ENCODE data around the gene RCE1. TPM values are rescaled to one million over a fixed set of nuclear protein-coding genes. Genes with fewer than 3 reads are reported as not detected.

RCE1 gene
- total RNA-seq, 2 experiments from 2014 or later: 23.1 to 27.3 TPM

- DNase-seq (no peak), ATAC-seq (no peak)
- Mint-ChIP-seq H3K27me3 (ENCODE audit: low read depth) (no peaks in the 10 kb centered on the region), H3K36me3 (ENCODE audit: low read depth) (peaks cover 24% of the 10 kb centered on the region), H3K4me1 (ENCODE audit: low read depth) (peaks cover 41% of the 10 kb centered on the region), H3K4me3 (no peak overlapping the region), H3K27ac (no peak overlapping the region), H3K9me3 (ENCODE audit: insufficient read depth) (no peaks in the 10 kb centered on the region)
- ChIA-PET POLR2A (interaction anchor here (1.4 to 5.4 kb wide), 2 partner anchors 8 to 34 kb away, joined by 3 to 92 read pairs; no protein-coding TSS in a partner anchor), CTCF (no interaction called here)
Measured at GRCh38 chr11:66845876-66846212, 2.6 kb downstream of the RCE1 start.

- CTCF ChIA-PET: no interaction called here
- no peak overlapping the region for H3K4me3 Mint-ChIP-seq
- H3K27ac Mint-ChIP-seq: no peak overlapping the region
- no peak for DNase-seq
- H3K9me3 Mint-ChIP-seq (ENCODE audit: insufficient read depth): no peaks in the 10 kb centered on the region
- no peak for ATAC-seq
- POLR2A ChIA-PET: interaction anchor here (0.6 to 5.4 kb wide), 2 partner anchors 7 to 31 kb away, joined by 3 to 92 read pairs; no protein-coding TSS in a partner anchor
- H3K36me3 Mint-ChIP-seq (ENCODE audit: low read depth): peaks cover 21% of the 10 kb centered on the region
- H3K27me3 Mint-ChIP-seq (ENCODE audit: low read depth): no peaks in the 10 kb centered on the region
- H3K4me1 Mint-ChIP-seq (ENCODE audit: low read depth): peaks cover 40% of the 10 kb centered on the region
Measured at GRCh38 chr11:66846671-66847091, 3.4 kb downstream of the RCE1 start.

GRCh38 chr11:66847461-66848232, 4.4 kb downstream of the RCE1 start:
- ATAC-seq (no peak), DNase-seq (no peak)
- Mint-ChIP-seq H3K27me3 (ENCODE audit: low read depth) (no peaks in the 10 kb centered on the region), H3K27ac (no peak overlapping the region), H3K4me1 (ENCODE audit: low read depth) (peaks cover 39% of the 10 kb centered on the region), H3K36me3 (ENCODE audit: low read depth) (peaks cover 13% of the 10 kb centered on the region), H3K4me3 (no peak overlapping the region), H3K9me3 (ENCODE audit: insufficient read depth) (no peaks in the 10 kb centered on the region)
- ChIA-PET POLR2A (no interaction called here), CTCF (no interaction called here)

DNA sequence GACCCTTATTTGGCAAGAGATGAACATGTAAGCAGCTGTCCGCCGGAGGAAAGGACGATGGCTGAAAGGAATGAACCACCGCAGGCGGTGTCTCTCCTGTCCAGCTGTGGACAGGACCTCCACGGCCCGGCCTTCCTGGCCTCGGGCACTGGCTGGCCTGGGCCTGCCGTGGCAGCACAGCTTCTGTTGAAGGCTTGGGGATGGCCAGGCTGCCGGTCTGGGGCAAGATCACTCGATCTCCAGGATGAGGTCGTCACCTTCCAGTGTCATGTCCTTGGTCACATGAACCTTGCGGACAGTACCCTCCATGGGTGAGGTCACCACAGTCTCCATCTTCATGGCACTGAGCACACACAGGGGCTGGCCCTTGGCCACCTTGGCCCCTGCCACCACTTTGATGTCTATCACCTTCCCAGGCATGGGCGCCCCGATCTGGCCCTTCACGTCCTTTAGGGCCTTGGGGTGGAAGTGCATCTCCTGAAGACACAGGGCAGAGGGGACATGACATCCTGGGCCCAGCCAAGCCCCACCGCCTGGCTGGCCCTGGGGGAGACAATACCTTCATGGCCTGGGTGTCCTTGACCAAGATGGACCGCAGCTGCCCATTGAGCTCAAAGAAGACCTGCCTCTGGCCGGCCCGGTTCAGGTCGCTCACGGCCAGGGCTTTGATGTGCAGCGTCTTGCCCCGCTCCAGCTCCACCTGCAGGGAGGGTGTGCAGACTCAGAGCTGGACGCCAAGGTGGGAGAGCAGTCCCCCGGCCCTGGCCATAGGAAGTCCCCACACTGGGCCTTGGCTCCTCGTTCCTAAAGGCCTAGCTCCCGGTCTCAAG, 5.6 kb downstream of the RCE1 start:
- ChIA-PET CTCF (no interaction called here), POLR2A (no interaction called here)
- no peak overlapping the region for H3K27ac Mint-ChIP-seq
- ATAC-seq (no peak), DNase-seq (no peak)
- peaks cover 13% of the 10 kb centered on the region for H3K36me3 Mint-ChIP-seq (ENCODE audit: low read depth)
- peaks cover 38% of the 10 kb centered on the region for H3K4me1 Mint-ChIP-seq (ENCODE audit: low read depth)
- H3K9me3 Mint-ChIP-seq (ENCODE audit: insufficient read depth): no peaks in the 10 kb centered on the region
- no peaks in the 10 kb centered on the region for H3K27me3 Mint-ChIP-seq (ENCODE audit: low read depth)
- no peak overlapping the region for H3K4me3 Mint-ChIP-seq

DNA sequence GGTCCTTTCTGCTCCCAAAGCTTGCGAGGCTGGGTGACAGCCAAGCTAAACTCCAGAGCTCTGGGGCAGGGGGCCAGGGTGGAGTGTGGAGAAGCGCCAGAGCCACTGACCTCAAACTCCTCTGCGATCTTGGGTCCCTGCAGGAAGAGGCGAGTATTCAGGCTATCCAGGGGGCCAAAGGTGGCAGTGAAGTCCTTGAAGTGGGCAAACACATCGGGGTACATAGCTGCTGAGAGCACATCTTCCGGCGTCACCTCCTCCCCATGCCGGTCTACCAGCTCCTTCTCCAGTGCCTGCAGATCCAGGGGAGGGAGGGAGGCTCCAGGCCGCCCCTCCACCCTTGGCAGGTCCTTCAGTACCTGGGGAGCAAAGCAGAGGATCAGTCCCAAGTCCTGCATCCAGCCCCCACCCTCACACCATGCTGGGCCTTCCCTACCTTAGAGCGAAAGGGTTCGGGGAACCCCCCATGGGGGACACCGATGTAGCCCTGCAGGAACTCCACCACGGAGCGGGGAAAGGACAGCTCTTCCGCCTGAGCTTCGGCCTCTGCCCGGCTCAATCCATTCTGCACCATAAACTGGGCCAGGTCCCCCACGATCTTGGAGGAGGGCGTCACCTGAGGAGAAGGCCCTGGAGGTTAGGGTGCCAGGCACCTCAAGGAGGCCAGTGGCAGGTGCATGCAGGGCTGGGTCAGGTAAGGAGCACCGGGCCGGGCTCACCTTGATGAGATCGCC, 6.4 kb downstream of the RCE1 start:
- DNase-seq: no peak
- H3K9me3 Mint-ChIP-seq (ENCODE audit: insufficient read depth): no peaks in the 10 kb centered on the region
- CTCF ChIA-PET: no interaction called here
- no peaks in the 10 kb centered on the region for H3K27me3 Mint-ChIP-seq (ENCODE audit: low read depth)
- H3K27ac Mint-ChIP-seq: no peak overlapping the region
- H3K4me3 Mint-ChIP-seq: no peak overlapping the region
- H3K36me3 Mint-ChIP-seq (ENCODE audit: low read depth): peaks cover 12% of the 10 kb centered on the region
- POLR2A ChIA-PET: no interaction called here
- ATAC-seq: no peak
- H3K4me1 Mint-ChIP-seq (ENCODE audit: low read depth): peaks cover 39% of the 10 kb centered on the region

- Mint-ChIP-seq H3K36me3 (ENCODE audit: low read depth) (peaks cover 7% of the 10 kb centered on the region), H3K27ac (no peak overlapping the region), H3K4me1 (ENCODE audit: low read depth) (peaks cover 37% of the 10 kb centered on the region), H3K4me3 (no peak overlapping the region), H3K9me3 (ENCODE audit: insufficient read depth) (no peaks in the 10 kb centered on the region), H3K27me3 (ENCODE audit: low read depth) (no peaks in the 10 kb centered on the region)
- ChIA-PET POLR2A (no interaction called here), CTCF (no interaction called here)
- ATAC-seq: no peak
- DNase-seq: no peak
Measured at GRCh38 chr11:66850235-66850587, 7.0 kb downstream of the RCE1 start.

DNA sequence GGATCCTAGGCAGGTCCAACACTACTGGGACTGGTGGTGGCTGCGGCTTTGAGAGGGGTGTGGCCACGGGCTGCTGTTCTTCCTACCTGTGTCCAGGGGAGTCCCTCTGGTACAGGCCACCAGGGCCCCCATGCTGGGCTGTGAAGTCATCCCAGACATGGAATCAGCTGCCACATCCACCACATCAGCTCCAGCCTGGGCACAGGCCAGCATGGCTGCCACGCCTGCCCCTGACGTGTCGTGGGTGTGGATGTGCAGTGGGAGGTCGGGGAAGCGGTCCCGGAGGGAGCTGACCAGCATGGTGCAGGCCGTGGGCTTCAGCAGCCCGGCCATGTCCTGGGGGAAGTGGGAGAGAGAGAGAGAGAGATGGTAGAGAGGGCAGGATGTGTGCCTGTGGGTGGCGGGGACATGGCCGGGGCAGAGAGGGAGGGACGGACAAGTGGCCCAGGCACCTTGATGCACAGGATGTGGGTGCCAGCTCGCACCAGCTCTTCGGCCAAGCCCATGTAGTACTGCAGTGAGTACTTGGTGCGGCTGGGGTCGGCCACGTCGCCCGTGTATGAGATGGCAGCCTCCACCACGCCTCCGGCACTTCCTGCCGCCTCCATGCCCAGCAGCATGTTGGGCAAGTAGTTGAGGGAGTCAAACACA, 7.5 kb downstream of the RCE1 start:
- Mint-ChIP-seq H3K4me1 (ENCODE audit: low read depth) (peaks cover 40% of the 10 kb centered on the region), H3K4me3 (no peak overlapping the region), H3K27ac (no peak overlapping the region), H3K9me3 (ENCODE audit: insufficient read depth) (no peaks in the 10 kb centered on the region), H3K36me3 (ENCODE audit: low read depth) (peaks cover 4% of the 10 kb centered on the region), H3K27me3 (ENCODE audit: low read depth) (no peaks in the 10 kb centered on the region)
- ATAC-seq (no peak), DNase-seq (no peak)
- CTCF ChIA-PET: no interaction called here
- POLR2A ChIA-PET: no interaction called here

DNA sequence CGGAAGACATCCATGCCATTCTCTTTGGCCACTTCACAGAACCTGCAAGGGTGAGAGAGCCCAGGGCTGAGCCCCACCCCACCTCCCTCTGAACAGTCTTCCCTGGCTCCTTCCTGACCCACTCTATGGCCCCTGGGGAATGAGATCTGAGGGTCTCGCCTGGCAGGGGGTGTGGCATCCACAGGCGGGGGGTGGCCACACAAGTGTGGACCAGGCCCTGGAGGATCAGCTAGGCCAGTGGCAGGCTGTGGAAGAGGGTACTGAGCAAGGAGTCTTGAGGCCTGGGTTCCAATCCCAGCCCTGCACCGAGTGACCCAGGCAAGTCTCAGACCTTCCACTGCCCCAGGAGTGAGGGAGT, 8.0 kb downstream of the RCE1 start:
- H3K27me3 Mint-ChIP-seq (ENCODE audit: low read depth): no peaks in the 10 kb centered on the region
- H3K4me3 Mint-ChIP-seq: no peak overlapping the region
- ChIA-PET POLR2A (interaction anchor here (5.5 kb wide), 1 partner anchor 7 kb away, joined by 92 read pairs; the partner anchor contains the start of gene RCE1), CTCF (interaction anchor here (0.6 to 2.6 kb wide), 4 partner anchors 9 to 162 kb away, joined by 4 to 14 read pairs (median 4); no protein-coding TSS in a partner anchor)
- DNase-seq (no peak), ATAC-seq (no peak)
- H3K36me3 Mint-ChIP-seq (ENCODE audit: low read depth): peaks cover 4% of the 10 kb centered on the region
- H3K9me3 Mint-ChIP-seq (ENCODE audit: insufficient read depth): no peaks in the 10 kb centered on the region
- H3K27ac Mint-ChIP-seq: no peak overlapping the region
- peaks cover 42% of the 10 kb centered on the region for H3K4me1 Mint-ChIP-seq (ENCODE audit: low read depth)

- no peak for ATAC-seq
- CTCF ChIA-PET: interaction anchor here (0.6 to 2.6 kb wide), 6 partner anchors 8 to 163 kb away, joined by 3 to 14 read pairs (median 4); no protein-coding TSS in a partner anchor
- Mint-ChIP-seq H3K9me3 (ENCODE audit: insufficient read depth) (no peaks in the 10 kb centered on the region), H3K4me1 (ENCODE audit: low read depth) (peaks cover 38% of the 10 kb centered on the region), H3K27ac (peak overlapping the region; percentile 54), H3K27me3 (ENCODE audit: low read depth) (no peaks in the 10 kb centered on the region), H3K4me3 (no peak overlapping the region), H3K36me3 (ENCODE audit: low read depth) (no peaks in the 10 kb centered on the region)
- no peak for DNase-seq
- POLR2A ChIA-PET: interaction anchor here (5.5 kb wide), 1 partner anchor 8 kb away, joined by 92 read pairs; the partner anchor contains the start of gene RCE1
Measured at GRCh38 chr11:66851698-66852465, 8.6 kb downstream of the RCE1 start.

DNA sequence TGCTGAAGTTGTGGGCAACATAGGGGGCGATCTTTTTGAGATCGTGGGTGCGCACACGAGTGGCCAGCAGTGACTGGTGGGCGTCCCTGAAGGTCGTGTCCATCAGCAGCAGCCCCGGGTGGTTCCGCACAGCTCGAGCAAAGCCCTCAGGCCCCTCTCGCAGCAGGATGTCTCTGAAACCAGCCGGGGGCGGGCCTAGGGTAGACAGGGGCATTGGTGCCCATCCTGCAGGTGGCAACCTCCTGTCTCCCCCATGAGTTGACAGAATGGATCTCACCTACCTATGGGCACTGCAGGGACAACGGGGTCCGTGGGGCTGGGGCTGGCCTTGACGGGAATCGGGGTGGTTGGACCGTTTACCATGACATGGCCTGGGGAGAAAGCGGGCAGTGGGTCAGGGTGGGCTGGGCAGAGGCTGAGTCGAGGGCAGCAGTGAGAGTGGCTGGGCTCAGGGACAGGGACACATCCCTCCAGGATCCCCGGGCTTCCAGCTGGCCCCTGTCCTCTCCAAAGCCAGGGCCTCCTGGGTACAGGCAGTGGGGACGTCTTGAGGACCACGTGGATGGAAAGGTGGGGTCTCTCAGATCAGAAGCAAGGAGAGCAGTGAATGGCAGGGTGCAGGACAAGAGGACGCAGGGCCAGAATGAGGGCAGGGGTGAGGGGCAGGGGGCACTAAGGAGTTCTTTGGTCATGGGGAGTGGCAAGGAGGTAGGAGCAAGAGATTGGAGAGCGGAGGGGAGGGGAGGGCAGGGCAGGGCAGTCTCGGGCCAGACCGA, 9.4 kb downstream of the RCE1 start:
- ChIA-PET POLR2A (interaction anchor here (5.5 kb wide), 1 partner anchor 9 kb away, joined by 92 read pairs; the partner anchor contains the start of gene RCE1), CTCF (interaction anchor here (0.7 to 2.6 kb wide), 5 partner anchors 9 to 18 kb away, joined by 3 to 14 read pairs (median 4); no protein-coding TSS in a partner anchor)
- no peak for ATAC-seq

More for the DNA sequence above, 9.4 kb downstream of the RCE1 start:
- peaks cover 38% of the 10 kb centered on the region for H3K4me1 Mint-ChIP-seq (ENCODE audit: low read depth)
- no peak overlapping the region for H3K27ac Mint-ChIP-seq
- no peaks in the 10 kb centered on the region for H3K27me3 Mint-ChIP-seq (ENCODE audit: low read depth)
- H3K36me3 Mint-ChIP-seq (ENCODE audit: low read depth): no peaks in the 10 kb centered on the region
- H3K4me3 Mint-ChIP-seq: no peak overlapping the region
- DNase-seq: no peak
- H3K9me3 Mint-ChIP-seq (ENCODE audit: insufficient read depth): no peaks in the 10 kb centered on the region
